H9 (cell line): ENCODE results near the gene ZNF253. TPM values are rescaled to one million over a fixed set of nuclear protein-coding genes. Genes with fewer than 3 reads are reported as not detected.

Experiments used
- DNase-seq: peaks from one replicate; pipeline ENCODE4 v3.0.0-alpha.2; 2017
- H2AFZ ChIP-seq: one replicate; pipeline ENCODE4 v1.6.1; 2013; ENCODE audit warnings: mild to moderate bottlenecking, low read length, control low read depth, moderate library complexity
- H2AK5ac ChIP-seq: 2 replicates; pipeline ENCODE4 v1.6.1; 2013; ENCODE audit warnings: low read length, control low read depth, mixed read lengths; ENCODE audit not compliant: insufficient read length
- H2BK120ac ChIP-seq: one replicate; pipeline ENCODE4 v1.6.1; 2013; ENCODE audit warnings: low read depth, mild to moderate bottlenecking, low read length, control low read depth, inconsistent platforms; ENCODE audit not compliant: poor library complexity, severe bottlenecking
- H2BK12ac ChIP-seq: 2 replicates; pipeline ENCODE4 v1.6.1; 2013; ENCODE audit warnings: low read length, control low read depth, mixed read lengths, low read depth; ENCODE audit not compliant: insufficient read length
- H2BK15ac ChIP-seq: 2 replicates; pipeline ENCODE4 v1.6.1; 2013; ENCODE audit warnings: low read depth, low read length, control low read depth
- H2BK20ac ChIP-seq: one replicate; pipeline ENCODE4 v1.6.1; 2013; ENCODE audit warnings: low read depth, mild to moderate bottlenecking, low read length, control low read depth, inconsistent platforms; ENCODE audit not compliant: poor library complexity, severe bottlenecking
- H2BK5ac ChIP-seq: 2 replicates; pipeline ENCODE4 v1.6.1; 2013; ENCODE audit warnings: low read length, control low read depth, mixed read lengths; ENCODE audit not compliant: insufficient read length
- H3K14ac ChIP-seq: 2 replicates; pipeline ENCODE4 v1.6.1; 2013; ENCODE audit warnings: low read length, control low read depth; ENCODE audit not compliant: insufficient read depth
- H3K18ac ChIP-seq: 2 replicates; pipeline ENCODE4 v1.6.1; 2013; ENCODE audit warnings: low read depth, mild to moderate bottlenecking, mixed read lengths, low read length, control low read depth; ENCODE audit not compliant: insufficient read length
- H3K23ac ChIP-seq: 2 replicates; pipeline ENCODE4 v1.6.1; 2013; ENCODE audit warnings: low read length, control low read depth, mixed read lengths, low read depth; ENCODE audit not compliant: insufficient read length
- H3K23me2 ChIP-seq: 2 replicates; pipeline ENCODE4 v1.6.1; 2013; ENCODE audit warnings: low read depth, mild to moderate bottlenecking, mixed read lengths, low read length, control low read depth; ENCODE audit not compliant: insufficient read length, poor library complexity, severe bottlenecking
- H3K27ac ChIP-seq: 2 replicates; pipeline ENCODE4 v1.5.1; 2013; ENCODE audit warnings: low read length, control low read depth, mixed read lengths, low read depth; ENCODE audit not compliant: insufficient read length
- H3K27me3 ChIP-seq: 2 replicates; pipeline ENCODE4 v1.6.1; 2013; ENCODE audit warnings: low read length, control low read depth, inconsistent platforms; ENCODE audit not compliant: insufficient read depth
- H3K4ac ChIP-seq: 2 replicates; pipeline ENCODE4 v1.6.1; 2013; ENCODE audit warnings: low read depth, mild to moderate bottlenecking, control low read depth, inconsistent platforms, low read length, moderate library complexity
- H3K4me1 ChIP-seq: 2 replicates; pipeline ENCODE4 v1.6.1; 2013; ENCODE audit warnings: low read length, control low read depth, inconsistent platforms; ENCODE audit not compliant: insufficient read depth
- H3K4me2 ChIP-seq: 2 replicates; pipeline ENCODE4 v1.6.1; 2013; ENCODE audit warnings: low read length, control low read depth, mixed read lengths; ENCODE audit not compliant: insufficient read length, insufficient read depth
- H3K56ac ChIP-seq: 2 replicates; pipeline ENCODE4 v1.6.1; 2013; ENCODE audit warnings: low read depth, mild to moderate bottlenecking, mixed read lengths, low read length, control low read depth; ENCODE audit not compliant: insufficient read length
- H3K79me1 ChIP-seq: 2 replicates; pipeline ENCODE4 v1.6.1; 2013; ENCODE audit warnings: low read depth, mild to moderate bottlenecking, moderate library complexity, low read length, control low read depth, inconsistent platforms; ENCODE audit not compliant: insufficient read depth, poor library complexity, severe bottlenecking
- H3K79me2 ChIP-seq: 2 replicates; pipeline ENCODE4 v1.6.1; 2013; ENCODE audit warnings: low read length, control low read depth, inconsistent platforms; ENCODE audit not compliant: insufficient read depth
- H3K9ac ChIP-seq: 2 replicates; pipeline ENCODE4 v1.6.1; 2013; ENCODE audit warnings: low read length, control low read depth, mixed read lengths; ENCODE audit not compliant: insufficient read length; ENCODE audit errors: extremely low read depth
- H3K9me3 ChIP-seq: one replicate; pipeline ENCODE4 v1.6.1; 2013; ENCODE audit warnings: low read depth, low read length, inconsistent platforms; ENCODE audit not compliant: control insufficient read depth
- H3T11ph ChIP-seq: one replicate; pipeline ENCODE4 v1.6.1; 2013; ENCODE audit warnings: mild to moderate bottlenecking, low read length, control low read depth, inconsistent platforms
- H4K20me1 ChIP-seq: one replicate; pipeline ENCODE4 v1.6.1; 2013; ENCODE audit not compliant: control insufficient read depth, insufficient read length, insufficient read depth
- H4K5ac ChIP-seq: 2 replicates; pipeline ENCODE4 v1.6.1; 2013; ENCODE audit warnings: low read depth, mild to moderate bottlenecking, mixed read lengths, low read length, control low read depth; ENCODE audit not compliant: insufficient read length
- H4K8ac ChIP-seq: replicated peaks from 2 replicates; pipeline ENCODE4 v1.6.1; 2013; ENCODE audit warnings: low read length, control low read depth, mixed read lengths, low read depth; ENCODE audit not compliant: insufficient read length
- H4K91ac ChIP-seq: 2 replicates; pipeline ENCODE4 v1.6.1; 2013; ENCODE audit warnings: low read depth, mild to moderate bottlenecking, moderate library complexity, mixed read lengths, low read length, control low read depth; ENCODE audit not compliant: insufficient read length
- H3K27ac Mint-ChIP-seq, 3 experiments: 2 replicates in 2 of 3; 3 replicates in 1 of 3; pipeline ENCODE4 v1.8.0; 2020 to 2021; ENCODE audit warnings: mixed read lengths in 3 of 3, mild to moderate bottlenecking in 1 of 3, moderate library complexity in 1 of 3
- H3K27me3 Mint-ChIP-seq: 2 replicates; pipeline ENCODE4 v1.8.0; 2021; ENCODE audit warnings: low read depth, mild to moderate bottlenecking, moderate library complexity, mixed read lengths
- H3K36me3 Mint-ChIP-seq, 3 experiments: 2 replicates in 2 of 3; 3 replicates in 1 of 3; pipeline ENCODE4 v1.8.0; 2020 to 2021; ENCODE audit warnings: low read depth in 3 of 3, mixed read lengths in 3 of 3; ENCODE audit not compliant: insufficient read depth in 1 of 3
- H3K4me1 Mint-ChIP-seq, 2 experiments: 2 replicates each; pipeline ENCODE4 v1.8.0; 2020; ENCODE audit warnings: mixed read lengths in 2 of 2
- H3K4me3 Mint-ChIP-seq, 2 experiments: 2 replicates in 1 of 2; 3 replicates in 1 of 2; pipeline ENCODE4 v1.8.0; 2020 to 2021; ENCODE audit warnings: mild to moderate bottlenecking in 2 of 2, mixed read lengths in 2 of 2, moderate library complexity in 1 of 2
- H3K9me3 Mint-ChIP-seq, 2 experiments: 2 replicates in 1 of 2; 3 replicates in 1 of 2; pipeline ENCODE4 v1.8.0; 2020; ENCODE audit warnings: mild to moderate bottlenecking in 2 of 2, mixed read lengths in 2 of 2, moderate library complexity in 1 of 2
- CTCF ChIP-seq: fragments of 200-600 bp; sonication (generic); conservative IDR thresholded peaks from 3 replicates; pipeline ENCODE4 v1.8.0; 2021; ENCODE audit warnings: antibody characterized with exemption, mild to moderate bottlenecking
- WGBS: extraction: QIAGEN DNeasy Blood & Tissue Kit; methylation state at CpG from one replicate; pipeline ENCODE4 v1.1.7; 2013; ENCODE audit warnings: missing lambda C conversion rate, low lambda C conversion rate, mixed read lengths; ENCODE audit not compliant: insufficient read length; ENCODE audit errors: extremely low coverage; 5-methylcytosine and 5-hydroxymethylcytosine counted together
- total RNA-seq: library from RNA; stranded (reverse); gene quantifications from 2 replicates; pipeline ENCODE4 v1.2.1, GENCODE V29; 2021

The ZNF253 gene
- total RNA-seq, 1 experiment from 2014 or later: 51.0 TPM

GRCh38 chr19:19823916-19824315 lies 41.8 kb upstream of the ZNF253 start:
- no peak overlapping the region for H4K8ac ChIP-seq
- WGBS: no CpG with 5 or more reads among the region's 2 CpGs

More at GRCh38 chr19:19823916-19824315, 41.8 kb upstream of the ZNF253 start:
- Histone ChIP-seq H2BK20ac (no peak overlapping the region), H3K79me2 (no peaks in the 10 kb centered on the region; the same call in 1 of the 2 replicates), H3T11ph (no peak overlapping the region), H3K14ac (no peak overlapping the region), H3K4me1 (no peaks in the 10 kb centered on the region), H3K23me2 (peaks cover 3% of the 10 kb centered on the region), H2BK5ac (no peak overlapping the region), H4K5ac (no peak overlapping the region), H3K4ac (no peak overlapping the region), H3K4me2 (no peak overlapping the region), H3K9me3 (no peaks in the 10 kb centered on the region), H4K20me1 (no peaks in the 10 kb centered on the region), H2BK120ac (no peak overlapping the region), H3K18ac (no peak overlapping the region), H3K79me1 (no peaks in the 10 kb centered on the region), H3K27me3 (no peaks in the 10 kb centered on the region), H3K9ac (no peak overlapping the region), H3K56ac (no peak overlapping the region), H4K91ac (no peak overlapping the region), H2AFZ (no peak overlapping the region), H2AK5ac (no peak overlapping the region), H2BK15ac (no peak overlapping the region), H3K23ac (no peak overlapping the region), H2BK12ac (no peak overlapping the region), H3K27ac (no peak overlapping the region)
- no peaks in the 10 kb centered on the region for H3K4me1 Mint-ChIP-seq
- H3K36me3 Mint-ChIP-seq: peaks cover 11 to 41% (median 22%) of the 10 kb centered on the region in 3 experiments
- no peak overlapping the region for H3K27ac Mint-ChIP-seq
- H3K4me3 Mint-ChIP-seq: no peak overlapping the region
- H3K9me3 Mint-ChIP-seq: peaks cover 72 to 81% of the 10 kb centered on the region in 2 experiments
- H3K27me3 Mint-ChIP-seq: peaks cover 8% of the 10 kb centered on the region
- no peak for TF ChIP-seq CTCF
- no peak for DNase-seq
